Ramos (cell line): ENCODE measurements around the gene HSPG2.
"Not testable (repeated sequence)": the region's sequence is repeated elsewhere in the genome, so short reads cannot be mapped to it uniquely, and the experiment has no call there.

ENCODE experiments used
- in situ Hi-C: fragments of 300-500 bp; cut with MboI; formaldehyde crosslinking; loops from one replicate; pipeline ENCODE4 v1.14.3; 2022; ENCODE audit warnings: low sequenced_read_pairs; ENCODE audit not compliant: unreplicated experiment

The HSPG2 gene

GRCh38 chr1:21779613-21780521 is 157.2 kb downstream of the HSPG2 start:
- in situ Hi-C loops = no loop called here

DNA sequence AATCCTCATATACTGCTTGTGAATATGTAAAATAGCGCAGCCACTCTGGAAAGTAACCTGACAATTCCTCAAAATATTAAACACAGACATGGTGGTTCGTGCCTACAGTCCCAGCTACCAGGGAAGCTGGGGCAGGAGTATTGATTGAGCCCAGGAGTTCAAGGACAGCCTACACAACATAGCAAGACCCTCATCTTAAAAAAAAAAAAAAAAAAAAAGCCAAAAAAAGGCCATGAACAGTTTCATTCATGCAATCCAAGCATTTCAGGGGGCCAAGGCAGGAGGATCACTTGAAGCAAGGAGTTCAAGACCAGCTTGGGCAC is 158.7 kb downstream of the HSPG2 start:
- in situ Hi-C loops = no loop called here

- in situ Hi-C loops = not testable (repeated sequence)
These were observed 160.2 kb downstream of the HSPG2 start for GRCh38 chr1:21776925-21777324.

GRCh38 chr1:21775985-21776562 is 161.0 kb downstream of the HSPG2 start:
- in situ Hi-C loops = no loop called here

GRCh38 chr1:21775550-21775914 is 161.6 kb downstream of the HSPG2 start:
- in situ Hi-C loops = no loop called here

GRCh38 chr1:21774835-21775549 is 162.1 kb downstream of the HSPG2 start:
- in situ Hi-C loops = no loop called here

DNA sequence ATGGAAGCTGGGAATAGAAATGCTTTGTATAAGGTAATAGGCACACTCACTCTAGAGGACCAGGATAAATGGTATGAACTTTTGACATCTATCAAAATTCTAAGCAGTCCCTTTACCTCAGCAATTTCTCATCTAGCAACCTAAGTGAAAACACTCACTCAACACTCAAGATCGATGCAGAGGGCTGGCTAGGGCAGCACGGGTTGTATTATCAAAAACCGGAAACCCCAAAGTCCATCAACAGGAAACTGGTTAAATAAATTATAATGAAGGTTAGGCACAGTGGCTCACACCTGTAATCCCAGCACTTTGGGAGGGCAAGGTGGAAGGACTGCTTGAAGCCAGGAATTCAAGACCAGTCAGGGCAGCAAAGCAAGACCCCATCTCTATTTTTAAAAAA is 163.5 kb downstream of the HSPG2 start:
- in situ Hi-C loops = no loop called here
